H1 (cell line): ENCODE measurements around the gene SPEM1. TPM values are rescaled to one million over a fixed set of nuclear protein-coding genes. Genes with fewer than 3 reads are reported as not detected.

ENCODE experiments used
- CTCF ChIA-PET: fragments of 300-600 bp; sonication (Branson Sonifier 250); formaldehyde crosslinking; loops from one replicate; lab custom pipeline; 2021; ENCODE audit not compliant: partially characterized antibody; lab: Charles Lee
- POLR2A ChIA-PET: fragments of 300-600 bp; sonication (Branson Sonifier 250); formaldehyde crosslinking; loops from one replicate; lab custom pipeline; 2021; ENCODE audit warnings: inconsistent platforms; ENCODE audit not compliant: partially characterized antibody; lab: Charles Lee
- DNase-seq, 2 experiments: peaks; one replicate each; pipeline versions ENCODE4 v3.0.0 to v3.0.0-alpha.2; 2010 to 2022; ENCODE audit warnings: low spot score in 2 of 2, low read depth in 1 of 2, mixed read lengths in 1 of 2
- FAIRE-seq: peaks from 2 replicates; lab custom pipeline; 2011; peaks lifted over from hg19 to GRCh38; lab: Jason Lieb, UNC
- H2AFZ ChIP-seq: 2 replicates; pipeline ENCODE4 v1.8.1; 2012; ENCODE audit warnings: low read length, inconsistent platforms
- H2AK5ac ChIP-seq: 2 replicates; pipeline ENCODE4 v1.6.1; 2013; ENCODE audit warnings: low read depth, low read length
- H2BK120ac ChIP-seq: replicated peaks from 2 replicates; pipeline ENCODE3; 2013; ENCODE audit warnings: low read depth, low read length, inconsistent platforms
- H2BK12ac ChIP-seq: 2 replicates; pipeline ENCODE4 v1.6.1; 2013; ENCODE audit warnings: low read depth, low read length
- H2BK15ac ChIP-seq: 2 replicates; pipeline ENCODE4 v1.6.1; 2013; ENCODE audit warnings: low read length
- H2BK20ac ChIP-seq: 2 replicates; pipeline ENCODE4 v1.6.1; 2013; ENCODE audit warnings: low read length
- H2BK5ac ChIP-seq: 2 replicates; pipeline ENCODE4 v1.6.1; 2013; ENCODE audit warnings: low read depth, low read length
- H3K14ac ChIP-seq: 2 replicates; pipeline ENCODE4 v1.6.1; 2013; ENCODE audit warnings: inconsistent platforms; ENCODE audit not compliant: insufficient read length
- H3K18ac ChIP-seq: 2 replicates; pipeline ENCODE4 v1.6.1; 2013; ENCODE audit warnings: low read length; ENCODE audit errors: extremely low read depth
- H3K23ac ChIP-seq: 2 replicates; pipeline ENCODE4 v1.6.1; 2013; ENCODE audit warnings: inconsistent platforms; ENCODE audit not compliant: insufficient read length
- H3K23me2 ChIP-seq: 2 replicates; pipeline ENCODE4 v1.6.1; 2013; ENCODE audit warnings: low read depth, low read length
- H3K27ac ChIP-seq: 2 replicates; pipeline ENCODE4 v1.6.1; 2011; ENCODE audit warnings: low read depth, low read length, inconsistent platforms
- H3K27me3 ChIP-seq, 4 experiments: replicated peaks in 1 of 4; 1 replicate in 1 of 4; 2 replicates in 3 of 4; pipeline versions ENCODE4 v1.6.1 to v1.8.1; 2011 to 2013; ENCODE audit warnings: low read length in 3 of 4, mild to moderate bottlenecking in 3 of 4, inconsistent platforms in 2 of 4, mixed read lengths in 2 of 4, moderate library complexity in 1 of 4; ENCODE audit not compliant: control insufficient read depth in 3 of 4, insufficient read depth in 3 of 4; ENCODE audit errors: extremely low read depth in 1 of 4
- H3K36me3 ChIP-seq, 4 experiments: 2 replicates each; pipeline versions ENCODE4 v1.6.1 to v1.8.1; 2011 to 2013; ENCODE audit warnings: mild to moderate bottlenecking in 4 of 4, low read length in 3 of 4, moderate library complexity in 2 of 4, control low read depth in 1 of 4, inconsistent platforms in 1 of 4; ENCODE audit not compliant: insufficient read depth in 4 of 4, control insufficient read depth in 2 of 4
- H3K4ac ChIP-seq: replicated peaks from 2 replicates; pipeline ENCODE3; 2013; ENCODE audit warnings: low read length, low read depth, mixed read lengths, inconsistent platforms; ENCODE audit not compliant: insufficient read length
- H3K4me1 ChIP-seq, 4 experiments: replicated peaks in 1 of 4; 1 replicate in 1 of 4; 2 replicates in 3 of 4; pipeline versions ENCODE4 v1.6.1 to v1.8.1; 2011 to 2013; ENCODE audit warnings: low read length in 3 of 4, inconsistent platforms in 2 of 4, mixed read lengths in 1 of 4; ENCODE audit not compliant: insufficient read depth in 4 of 4, control insufficient read depth in 3 of 4
- H3K4me2 ChIP-seq, 2 experiments: 2 replicates each; pipeline versions ENCODE4 v1.6.1 to v1.8.1; 2011 to 2013; ENCODE audit warnings: low read depth in 2 of 2, low read length in 2 of 2, control low read depth in 1 of 2, inconsistent platforms in 1 of 2, mild to moderate bottlenecking in 1 of 2; ENCODE audit not compliant: insufficient read depth in 1 of 2
- H3K4me3 ChIP-seq, 4 experiments: fragments of 200-600, 300-600 bp in 1 of 4; sonication (generic), shearing (Covaris generic), sonication (Bioruptor Twin) in 1 of 4; 2 replicates each; pipeline versions ENCODE4 v1.5.1 to v1.8.1; 2011 to 2016; ENCODE audit warnings: low read length in 4 of 4, low read depth in 3 of 4, control low read depth in 2 of 4, inconsistent platforms in 2 of 4, mild to moderate bottlenecking in 2 of 4, mixed read lengths in 1 of 4, moderate library complexity in 1 of 4; ENCODE audit not compliant: insufficient read depth in 2 of 4; ENCODE audit errors: extremely low read depth in 1 of 4
- H3K56ac ChIP-seq: replicated peaks from 2 replicates; pipeline ENCODE3; 2013; ENCODE audit warnings: low read depth, mild to moderate bottlenecking, mixed read lengths, low read length, inconsistent platforms; ENCODE audit not compliant: insufficient read length
- H3K79me1 ChIP-seq: 2 replicates; pipeline ENCODE4 v1.6.1; 2013; ENCODE audit warnings: low read depth, low read length, control low read depth
- H3K79me2 ChIP-seq, 2 experiments: 2 replicates each; pipeline versions ENCODE4 v1.6.1 to v1.8.1; 2012 to 2013; ENCODE audit warnings: low read length in 2 of 2, mild to moderate bottlenecking in 2 of 2, inconsistent platforms in 1 of 2; ENCODE audit not compliant: insufficient read depth in 2 of 2, control insufficient read depth in 1 of 2
- H3K9ac ChIP-seq, 4 experiments: replicated peaks in 1 of 4; 1 replicate in 1 of 4; 2 replicates in 3 of 4; pipeline versions ENCODE4 v1.6.1 to v1.8.1; 2011 to 2013; ENCODE audit warnings: low read depth in 3 of 4, low read length in 3 of 4, control low read depth in 2 of 4, mild to moderate bottlenecking in 2 of 4, moderate library complexity in 2 of 4, inconsistent platforms in 1 of 4; ENCODE audit errors: extremely low read depth in 1 of 4
- H3K9me3 ChIP-seq, 2 experiments: 2 replicates each; pipeline versions ENCODE4 v1.6.1 to v1.8.1; 2012 to 2013; ENCODE audit warnings: mild to moderate bottlenecking in 2 of 2, moderate library complexity in 2 of 2, control low read depth in 1 of 2, inconsistent platforms in 1 of 2, low read depth in 1 of 2, low read length in 1 of 2, mixed read lengths in 1 of 2; ENCODE audit not compliant: insufficient read depth in 2 of 2
- H4K20me1 ChIP-seq, 2 experiments: replicated peaks in 1 of 2; 2 replicates each; pipeline versions ENCODE3 to v1.8.1; 2011 to 2013; ENCODE audit warnings: inconsistent platforms in 2 of 2, low read length in 2 of 2, mild to moderate bottlenecking in 1 of 2; ENCODE audit not compliant: insufficient read depth in 2 of 2, control insufficient read depth in 1 of 2
- H4K5ac ChIP-seq: 2 replicates; pipeline ENCODE4 v1.6.1; 2013; ENCODE audit warnings: low read length, low read depth, mixed read lengths, inconsistent platforms; ENCODE audit not compliant: insufficient read length
- H4K8ac ChIP-seq: 2 replicates; pipeline ENCODE4 v1.8.0; 2013; ENCODE audit warnings: mild to moderate bottlenecking, moderate library complexity, low read length, inconsistent platforms; ENCODE audit not compliant: insufficient read depth; ENCODE audit errors: extremely low read depth
- H4K91ac ChIP-seq: replicated peaks from 2 replicates; pipeline ENCODE3; 2013; ENCODE audit warnings: low read length, mixed read lengths, inconsistent platforms; ENCODE audit not compliant: insufficient read length
- ASH2L ChIP-seq: fragments of 200-600, 300-600 bp; sonication (generic); IDR thresholded peaks from one replicate; pipeline ENCODE4 v1.7.1; 2017; ENCODE audit warnings: low read length
- BCL11A ChIP-seq, 2 experiments: IDR thresholded peaks; one replicate each; pipeline ENCODE4 v1.6.1; 2011; ENCODE audit warnings: low read depth in 2 of 2, low read length in 2 of 2, mild to moderate bottlenecking in 2 of 2
- KDM1A ChIP-seq: fragments of 200-600, 300-600 bp; sonication (generic); IDR thresholded peaks from 2 replicates; pipeline ENCODE4 v1.7.1; 2016; ENCODE audit warnings: mild to moderate bottlenecking, low read length, borderline replicate concordance
- NRF1 ChIP-seq: IDR thresholded peaks from 2 replicates; pipeline ENCODE4 v1.6.1; 2011; ENCODE audit warnings: mild to moderate bottlenecking, low read depth, low read length, improper control_type of control experiment
- PHF8 ChIP-seq: fragments of 200-600 bp; sonication (generic); conservative IDR thresholded peaks from 2 replicates; pipeline ENCODE4 v1.7.1; 2012; ENCODE audit warnings: low read depth, mild to moderate bottlenecking, inconsistent platforms, low read length, moderate library complexity
- POLR2AphosphoS5 ChIP-seq: IDR thresholded peaks from 2 replicates; pipeline ENCODE4 v1.6.1; 2011; ENCODE audit warnings: low read depth, low read length
- SIN3A ChIP-seq, 2 experiments: IDR thresholded peaks in 1 of 2; conservative IDR thresholded peaks in 1 of 2; 2 replicates each; pipeline ENCODE4 v1.6.1; 2011 to 2012; ENCODE audit warnings: low read length in 2 of 2, improper control_type of control experiment in 1 of 2, low read depth in 1 of 2, mild to moderate bottlenecking in 1 of 2
- SP4 ChIP-seq: IDR thresholded peaks from 2 replicates; pipeline ENCODE4 v1.6.1; 2012; ENCODE audit warnings: low read length, inconsistent platforms
- WGBS, 2 experiments: shearing (Covaris generic) in 1 of 2; methylation state at CpG; one replicate each; pipeline versions ENCODE4 v1.1.6 to v1.1.7; 2013 to 2015; ENCODE audit warnings: low lambda C conversion rate in 2 of 2, mixed read lengths in 2 of 2, inconsistent platforms in 1 of 2, low coverage in 1 of 2, missing lambda C conversion rate in 1 of 2; ENCODE audit not compliant: insufficient replicate concordance in 2 of 2, insufficient coverage in 1 of 2, insufficient read length in 1 of 2; ENCODE audit errors: extremely low coverage in 1 of 2, missing lambda C conversion rate in 1 of 2; 5-methylcytosine and 5-hydroxymethylcytosine counted together
- polyA plus RNA-seq, 7 experiments: library from polyadenylated mRNA; depleted of rRNA in 3 of 7; stranded (reverse) in 5 of 7; unstranded in 2 of 7; fragments of >200 nt in 5 of 7; fragments of 200-250 nt in 2 of 7; gene quantifications; 1 replicate in 5 of 7; 2 replicates in 1 of 7; 4 replicates in 1 of 7; pipeline versions ENCODE4 v1.2.1 to v1.2.3, GENCODE V29; 2011 to 2013; ENCODE audit warnings: missing spikeins in 2 of 7, mixed read lengths in 2 of 7
- total RNA-seq: library from RNA; stranded (reverse); fragmentation: NEBNext Ultra II Directional; extraction: Animal tissue kit (Norgen Biotek cat#: 25700); gene quantifications from 2 replicates; pipeline ENCODE4 v1.2.1, GENCODE V29; 2021
- TF ChIP-seq, protein P1 (sequence below): IDR thresholded peaks from 2 replicates; pipeline ENCODE4 v1.6.1; 2012; ENCODE audit warnings: low read length, inconsistent platforms

SPEM1 gene
- total and polyA plus RNA-seq, 2 of the 8 experiments (the other 6 are each of a cell fraction or from before 2014, with no cell fraction given), result not detected

DNA sequence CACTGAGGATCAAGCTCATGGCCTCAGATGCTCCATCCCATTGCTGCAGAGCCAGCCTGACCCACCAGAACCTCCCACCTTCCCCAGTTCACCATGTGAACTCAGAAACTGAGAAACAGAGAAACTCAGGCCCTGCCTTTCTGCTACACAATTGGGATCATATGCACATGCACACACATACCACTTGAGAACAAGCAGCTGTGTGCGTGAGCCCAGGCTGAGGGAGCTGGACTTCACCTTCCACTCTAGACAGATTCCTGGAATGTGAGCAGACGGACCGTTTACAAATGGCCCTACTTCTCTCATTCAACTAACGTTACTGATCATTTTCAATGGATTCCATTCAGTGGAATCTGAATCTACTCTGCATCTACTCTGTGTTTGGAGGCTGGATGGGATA lies 3.6 kb downstream of the SPEM1 start:
- POLR2A ChIA-PET, result interaction anchor here (0.8 to 2.6 kb wide), 6 partner anchors 9 to 160 kb away, joined by 3 to 13 read pairs (median 4); partner anchors contain the start of genes MPDU1, POLR2A and TMEM102
- Histone ChIP-seq H3K4ac (no peak overlapping the region), H3K56ac (no peak overlapping the region), H3K18ac (no peak overlapping the region), H3K36me3 (no peaks in the 10 kb centered on the region; a peak in 1 of 8 replicates), H4K91ac (no peak overlapping the region), H3K14ac (no peak overlapping the region), H4K8ac (no peak overlapping the region), H2BK5ac (no peak overlapping the region), H3K9ac (no peak overlapping the region), H3K79me1 (no peaks in the 10 kb centered on the region), H2AK5ac (no peak overlapping the region), H2AFZ (no peak overlapping the region), H2BK12ac (no peak overlapping the region), H3K27me3 (no peaks in the 10 kb centered on the region; a peak in 1 of 7 replicates), H3K4me2 (no peak overlapping the region), H4K5ac (no peak overlapping the region), H3K4me3 (no peak overlapping the region), H4K20me1 (peaks cover 0 to 4% of the 10 kb centered on the region in 2 experiments), H3K9me3 (no peaks in the 10 kb centered on the region), H3K23me2 (no peaks in the 10 kb centered on the region), H3K4me1 (peaks cover 0 to 10% (median 2%) of the 10 kb centered on the region in 4 experiments; a peak in 3 of 7 replicates), H3K23ac (no peak overlapping the region), H2BK20ac (no peak overlapping the region), H2BK120ac (no peak overlapping the region), H2BK15ac (0 out of 2 replicates have a peak overlapping the region, but pooled peaks have one; percentile 61), H3K27ac (no peak overlapping the region), H3K79me2 (no peaks in the 10 kb centered on the region)
- 88% methylated on average over 4 of the region's 4 CpGs; no CpG with 5 or more reads in 1 of the 2 experiments for WGBS, 2 experiments
- FAIRE-seq (no peak), DNase-seq (no peak)
- CTCF ChIA-PET, result interaction anchor here (0.6 to 1.3 kb wide), 5 partner anchors 9 to 264 kb away, joined by 3 to 6 read pairs (median 3); no protein-coding TSS in a partner anchor
- TF ChIP-seq PHF8 (no peak), BCL11A (IDR thresholded peaks at IDR 0.05; ENCODE audit: low read depth in 2 of 2, low read length in 2 of 2) (no peak), SP4 (no peak), SIN3A (conservative IDR thresholded peaks at IDR 0.05 in 1 of 2, IDR thresholded peaks at IDR 0.05 in 1 of 2; ENCODE audit: low read depth in 1 of 2, low read length in 2 of 2) (no peak), KDM1A (no peak), POLR2AphosphoS5 (no peak), NRF1 (no peak), ASH2L (no peak)
- TF ChIP-seq, protein P1, sequence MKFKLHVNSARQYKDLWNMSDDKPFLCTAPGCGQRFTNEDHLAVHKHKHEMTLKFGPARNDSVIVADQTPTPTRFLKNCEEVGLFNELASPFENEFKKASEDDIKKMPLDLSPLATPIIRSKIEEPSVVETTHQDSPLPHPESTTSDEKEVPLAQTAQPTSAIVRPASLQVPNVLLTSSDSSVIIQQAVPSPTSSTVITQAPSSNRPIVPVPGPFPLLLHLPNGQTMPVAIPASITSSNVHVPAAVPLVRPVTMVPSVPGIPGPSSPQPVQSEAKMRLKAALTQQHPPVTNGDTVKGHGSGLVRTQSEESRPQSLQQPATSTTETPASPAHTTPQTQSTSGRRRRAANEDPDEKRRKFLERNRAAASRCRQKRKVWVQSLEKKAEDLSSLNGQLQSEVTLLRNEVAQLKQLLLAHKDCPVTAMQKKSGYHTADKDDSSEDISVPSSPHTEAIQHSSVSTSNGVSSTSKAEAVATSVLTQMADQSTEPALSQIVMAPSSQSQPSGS, result no peak
